IMR-90 (cell line): ENCODE results near the gene ZNF423. TPM values are rescaled to one million over a fixed set of nuclear protein-coding genes. Genes with fewer than 3 reads are reported as not detected.

Source experiments
- ATAC-seq: fragments of 200-7000 bp; cut with Tn5 transposase; 2 replicates; pipeline ENCODE4 v1.9.1; 2020; ENCODE audit warnings: low read depth, mild to moderate bottlenecking, moderate library complexity
- BruUV-seq: library from RNA; stranded (reverse); fragments of 400-500 nt; replicated peaks from 2 replicates; lab custom pipeline; 2021; lab: Mats Ljungman, UMichigan
- CTCF ChIA-PET: fragments of 300-600 bp; formaldehyde crosslinking; extraction: SDS; loops from one replicate; lab custom pipeline; 2021; ENCODE audit warnings: antibody characterized with exemption; lab: Yijun Ruan, JAX
- POLR2A ChIA-PET: fragments of 300-600 bp; sonication (Branson Sonifier 250); formaldehyde crosslinking; loops from one replicate; lab custom pipeline; 2022; ENCODE audit warnings: antibody characterized with exemption; ENCODE audit not compliant: unreplicated experiment; lab: Charles Lee
- DNase-seq: peaks from one replicate; pipeline ENCODE4 v3.0.0; 2013
- H2AFZ ChIP-seq: replicated peaks from 2 replicates; pipeline ENCODE3; 2013; ENCODE audit warnings: low read length, mild to moderate bottlenecking; ENCODE audit not compliant: poor library complexity
- H2AK5ac ChIP-seq: 2 replicates; pipeline ENCODE4 v1.6.1; 2013; ENCODE audit warnings: low read depth, low read length, inconsistent platforms
- H2AK9ac ChIP-seq: replicated peaks from 2 replicates; pipeline ENCODE3; 2013; ENCODE audit warnings: mild to moderate bottlenecking, low read depth, low read length, moderate library complexity; ENCODE audit not compliant: poor library complexity
- H2BK120ac ChIP-seq: 2 replicates; pipeline ENCODE4 v1.6.1; 2013; ENCODE audit warnings: low read depth, low read length, inconsistent platforms
- H2BK15ac ChIP-seq: 3 replicates; pipeline ENCODE4 v1.6.1; 2013; ENCODE audit warnings: low read depth, low read length, inconsistent platforms
- H2BK20ac ChIP-seq: 2 replicates; pipeline ENCODE4 v1.6.1; 2013; ENCODE audit warnings: low read depth, mild to moderate bottlenecking, inconsistent platforms, low read length, moderate library complexity
- H2BK5ac ChIP-seq: 2 replicates; pipeline ENCODE4 v1.6.1; 2013; ENCODE audit warnings: mild to moderate bottlenecking, low read depth, low read length, inconsistent platforms; ENCODE audit not compliant: poor library complexity, severe bottlenecking
- H3K14ac ChIP-seq: replicated peaks from 2 replicates; pipeline ENCODE4 v1.6.1; 2013; ENCODE audit warnings: low read depth, low read length, inconsistent platforms
- H3K18ac ChIP-seq: 2 replicates; pipeline ENCODE4 v1.6.1; 2013; ENCODE audit warnings: low read depth, low read length, control low read depth
- H3K23ac ChIP-seq: 2 replicates; pipeline ENCODE4 v1.6.1; 2013; ENCODE audit warnings: low read depth, low read length, inconsistent platforms
- H3K27ac ChIP-seq: 2 replicates; pipeline ENCODE4 v1.5.1; 2013; ENCODE audit warnings: mild to moderate bottlenecking, control low read depth, low read length; ENCODE audit not compliant: insufficient read depth
- H3K27me3 ChIP-seq: 2 replicates; pipeline ENCODE4 v1.6.1; 2013; ENCODE audit warnings: low read length; ENCODE audit not compliant: control insufficient read depth, insufficient read depth
- H3K36me3 ChIP-seq: 2 replicates; pipeline ENCODE4 v1.6.1; 2013; ENCODE audit warnings: low read length, mixed read lengths; ENCODE audit not compliant: control insufficient read depth, insufficient read depth
- H3K4ac ChIP-seq: 2 replicates; pipeline ENCODE4 v1.6.1; 2013; ENCODE audit warnings: low read depth, low read length, inconsistent platforms
- H3K4me1 ChIP-seq: 2 replicates; pipeline ENCODE4 v1.6.1; 2013; ENCODE audit warnings: low read length, mixed read lengths; ENCODE audit not compliant: control insufficient read depth, insufficient read depth
- H3K4me2 ChIP-seq: 2 replicates; pipeline ENCODE4 v1.6.1; 2013; ENCODE audit warnings: low read depth, mild to moderate bottlenecking, control low read depth, low read length, moderate library complexity
- H3K4me3 ChIP-seq: 2 replicates; pipeline ENCODE4 v1.5.1; 2013; ENCODE audit warnings: low read depth, mild to moderate bottlenecking, control low read depth, low read length, moderate library complexity; ENCODE audit not compliant: insufficient read depth
- H3K56ac ChIP-seq: 2 replicates; pipeline ENCODE4 v1.6.1; 2013; ENCODE audit warnings: low read length, inconsistent platforms; ENCODE audit not compliant: insufficient read depth; ENCODE audit errors: extremely low read depth
- H3K79me1 ChIP-seq, 2 experiments: 2 replicates each; pipeline ENCODE4 v1.6.1; 2013; ENCODE audit warnings: low read length in 2 of 2, inconsistent platforms in 1 of 2, low read depth in 1 of 2
- H3K9ac ChIP-seq: 2 replicates; pipeline ENCODE4 v1.6.1; 2013; ENCODE audit warnings: low read depth, low read length, control low read depth
- H3K9me1 ChIP-seq: 2 replicates; pipeline ENCODE4 v1.6.1; 2013; ENCODE audit warnings: low read length, inconsistent platforms; ENCODE audit not compliant: insufficient read depth
- H3K9me3 ChIP-seq: 2 replicates; pipeline ENCODE4 v1.6.1; 2013; ENCODE audit warnings: low read length; ENCODE audit not compliant: control insufficient read depth, insufficient read depth
- H4K20me1 ChIP-seq: 2 replicates; pipeline ENCODE4 v1.6.1; 2013; ENCODE audit warnings: low read length, inconsistent platforms; ENCODE audit not compliant: insufficient read depth
- H4K5ac ChIP-seq: 2 replicates; pipeline ENCODE4 v1.6.1; 2013; ENCODE audit warnings: mild to moderate bottlenecking, low read depth, low read length, control low read depth
- H4K8ac ChIP-seq, 2 experiments: 2 replicates each; pipeline ENCODE4 v1.6.1; 2013; ENCODE audit warnings: low read depth in 2 of 2, low read length in 2 of 2, control low read depth in 1 of 2, inconsistent platforms in 1 of 2
- H4K91ac ChIP-seq: 2 replicates; pipeline ENCODE4 v1.6.1; 2013; ENCODE audit warnings: low read depth, low read length, inconsistent platforms; ENCODE audit not compliant: insufficient read depth
- RCOR1 ChIP-seq: IDR thresholded peaks from 2 replicates; pipeline ENCODE4 v1.6.1; 2012; ENCODE audit warnings: mild to moderate bottlenecking, low read length, improper control_type of control experiment; ENCODE audit not compliant: insufficient replicate concordance
- WGBS, 2 experiments: methylation state at CpG; one replicate each; pipeline versions ENCODE4 v1.1.5 to v1.1.7; 2013; ENCODE audit warnings: missing lambda C conversion rate in 2 of 2; ENCODE audit not compliant: insufficient read length in 1 of 2; ENCODE audit errors: extremely low coverage in 2 of 2; 5-methylcytosine and 5-hydroxymethylcytosine counted together
- dilution Hi-C: fragments of 300-500 bp; cut with HindIII; formaldehyde crosslinking; loops from one replicate; pipeline ENCODE4 v1.14.3; 2018; ENCODE audit warnings: low sequenced_read_pairs; ENCODE audit not compliant: unreplicated experiment
- in situ Hi-C: fragments of 300-500 bp; cut with MboI; formaldehyde crosslinking; loops from 3 replicates; pipeline ENCODE4 v1.14.3; 2019; ENCODE audit warnings: low sequenced_read_pairs, inconsistent platforms, mixed read lengths
- intact Hi-C: fragments of 100-400 bp; cut with micrococcal nuclease; formaldehyde crosslinking; loops from 2 replicates; pipeline ENCODE4 v1.10.0; 2022
- polyA plus RNA-seq, 3 experiments: library from polyadenylated mRNA; depleted of rRNA; stranded (reverse); fragments of >200 nt; gene quantifications; 2 replicates each; pipeline ENCODE4 v1.2.3, GENCODE V29; 2012; ENCODE audit warnings: low replicate concordance in 1 of 3
- total RNA-seq: library from RNA; depleted of rRNA; stranded (reverse); fragments of >200 nt; gene quantifications from 2 replicates; pipeline ENCODE4 v1.2.3, GENCODE V29; 2012
- TF ChIP-seq, protein P1 (sequence below): fragments of 150-350 bp; IDR thresholded peaks from 2 replicates; pipeline ENCODE4 v1.6.1; 2017; ENCODE audit warnings: mild to moderate bottlenecking, antibody characterized with exemption, low read length, low read depth

ZNF423 gene
- total and polyA plus RNA-seq, 2 of the 4 experiments (the other 2 are of a cell fraction): under 0.01 to 0.10 TPM

DNA sequence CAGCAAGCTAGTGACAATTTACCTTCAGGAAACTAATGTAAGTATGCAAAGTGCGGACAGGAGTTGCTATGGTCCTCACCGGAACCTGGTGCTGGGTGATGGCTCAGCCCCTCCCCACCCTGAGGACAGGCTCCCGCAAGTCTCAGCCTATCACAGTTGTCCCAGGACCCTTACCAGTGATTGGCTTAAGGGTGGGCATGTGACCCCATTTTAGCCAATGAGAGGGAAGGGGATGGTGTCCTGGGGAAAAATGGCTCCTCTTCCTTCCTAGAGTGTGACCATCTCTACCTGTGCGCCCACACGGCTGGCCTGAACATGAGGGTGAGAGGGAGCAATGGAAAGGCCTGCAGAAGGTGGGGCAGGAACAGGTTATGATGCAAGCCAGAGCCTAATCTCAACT, 401.9 kb downstream of the ZNF423 start:
- Histone ChIP-seq H3K4me2 (no peak overlapping the region), H2BK15ac (no peak overlapping the region), H3K4me1 (no peaks in the 10 kb centered on the region), H3K9me1 (no peaks in the 10 kb centered on the region), H2BK120ac (no peak overlapping the region), H2BK5ac (no peak overlapping the region), H2AK5ac (no peak overlapping the region), H2AK9ac (no peak overlapping the region), H3K36me3 (no peaks in the 10 kb centered on the region), H3K14ac (no peak overlapping the region), H2AFZ (no peak overlapping the region), H4K91ac (no peak overlapping the region), H3K9me3 (no peaks in the 10 kb centered on the region), H3K9ac (no peak overlapping the region), H3K4ac (no peak overlapping the region), H2BK20ac (no peak overlapping the region), H4K8ac (no peak overlapping the region), H3K79me1 (no peaks in the 10 kb centered on the region), H3K18ac (no peak overlapping the region), H3K4me3 (no peak overlapping the region), H3K27ac (no peak overlapping the region), H3K56ac (no peak overlapping the region), H3K23ac (no peak overlapping the region), H4K5ac (no peak overlapping the region), H3K27me3 (no peaks in the 10 kb centered on the region), H4K20me1 (no peaks in the 10 kb centered on the region)
- ChIA-PET POLR2A (no interaction called here), CTCF (no interaction called here)
- no CpG with 5 or more reads among the region's 5 CpGs for WGBS, 2 experiments
- in situ Hi-C loops: no loop called here
- dilution Hi-C loops: no loop called here
- no TSS peak for BruUV-seq
- TF ChIP-seq, protein P1, sequence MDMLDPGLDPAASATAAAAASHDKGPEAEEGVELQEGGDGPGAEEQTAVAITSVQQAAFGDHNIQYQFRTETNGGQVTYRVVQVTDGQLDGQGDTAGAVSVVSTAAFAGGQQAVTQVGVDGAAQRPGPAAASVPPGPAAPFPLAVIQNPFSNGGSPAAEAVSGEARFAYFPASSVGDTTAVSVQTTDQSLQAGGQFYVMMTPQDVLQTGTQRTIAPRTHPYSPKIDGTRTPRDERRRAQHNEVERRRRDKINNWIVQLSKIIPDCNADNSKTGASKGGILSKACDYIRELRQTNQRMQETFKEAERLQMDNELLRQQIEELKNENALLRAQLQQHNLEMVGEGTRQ: peak; percentile 58; the same call in 1 of the 2 replicates
- TF ChIP-seq RCOR1: no peak
- intact Hi-C loops: no loop called here
- DNase-seq (no peak), ATAC-seq (no peak)
